WTC11 (cell line): Measurements from ENCODE around the gene ZFP36L2. TPM values are rescaled to one million over a fixed set of nuclear protein-coding genes. Genes with fewer than 3 reads are reported as not detected.
A peak's percentile ranks its signal among the peaks of the same experiment; 100 is the strongest.

Source experiments
- ATAC-seq: fragments of 200-7000 bp; cut with Tn5 transposase; 2 replicates; pipeline ENCODE4 v1.10.0; 2021; ENCODE audit warnings: mild to moderate bottlenecking, moderate library complexity
- CTCF ChIA-PET: fragments of 300-600 bp; sonication (Branson Sonifier 250); formaldehyde crosslinking; loops from one replicate; lab custom pipeline; 2021; ENCODE audit warnings: antibody characterized with exemption; lab: Charles Lee
- POLR2A ChIA-PET: fragments of 350-600 bp; sonication (Branson Sonifier 250); formaldehyde crosslinking; loops from one replicate; lab custom pipeline; 2021; ENCODE audit warnings: antibody characterized with exemption; lab: Charles Lee
- DNase-seq: peaks from one replicate; pipeline ENCODE4 v3.0.0; 2021; ENCODE audit warnings: low spot score
- H3K27ac Mint-ChIP-seq: 2 replicates; pipeline ENCODE4 v1.8.0; 2021; ENCODE audit warnings: mixed read lengths
- H3K27me3 Mint-ChIP-seq: 2 replicates; pipeline ENCODE4 v1.8.0; 2021; ENCODE audit warnings: low read depth, mild to moderate bottlenecking, moderate library complexity, mixed read lengths
- H3K36me3 Mint-ChIP-seq: 2 replicates; pipeline ENCODE4 v1.8.0; 2021; ENCODE audit warnings: mixed read lengths
- H3K4me1 Mint-ChIP-seq: 2 replicates; pipeline ENCODE4 v1.8.0; 2022; ENCODE audit warnings: mixed read lengths
- H3K4me3 Mint-ChIP-seq: 2 replicates; pipeline ENCODE4 v1.8.0; 2021; ENCODE audit warnings: mild to moderate bottlenecking, moderate library complexity, mixed read lengths
- H3K9me3 Mint-ChIP-seq: 2 replicates; pipeline ENCODE4 v1.8.0; 2021; ENCODE audit warnings: mixed read lengths
- CREM ChIP-seq: sonication (generic); formaldehyde crosslinking; IDR thresholded peaks from 2 replicates; pipeline ENCODE4 v1.8.1; 2022; ENCODE audit warnings: mild to moderate bottlenecking, missing genetic modification reagents, moderate library complexity
- ETV6 ChIP-seq: sonication (generic); formaldehyde crosslinking; IDR thresholded peaks from 2 replicates; pipeline ENCODE4 v1.8.1; 2022; ENCODE audit warnings: mild to moderate bottlenecking, missing genetic modification reagents
- FOXP1 ChIP-seq: sonication (generic); formaldehyde crosslinking; IDR thresholded peaks from 2 replicates; pipeline ENCODE4 v1.8.0; 2022; ENCODE audit warnings: missing genetic modification reagents, mild to moderate bottlenecking, moderate library complexity, borderline replicate concordance
- GABPB1 ChIP-seq: sonication (generic); formaldehyde crosslinking; IDR thresholded peaks from 2 replicates; pipeline ENCODE4 v1.8.1; 2023; ENCODE audit warnings: mild to moderate bottlenecking, missing genetic modification reagents
- NFYB ChIP-seq: sonication (generic); formaldehyde crosslinking; conservative IDR thresholded peaks from 2 replicates; pipeline ENCODE4 v1.8.0; 2022; ENCODE audit warnings: low read depth, missing genetic modification reagents
- SOX15 ChIP-seq: fragments of 250-450 bp; sonication (Bioruptor Pico); IDR thresholded peaks from 2 replicates; pipeline ENCODE4 v1.9.0; 2021; ENCODE audit warnings: mild to moderate bottlenecking
- TEAD1 ChIP-seq: sonication (generic); formaldehyde crosslinking; IDR thresholded peaks from 2 replicates; pipeline ENCODE4 v1.8.0; 2022; ENCODE audit warnings: mild to moderate bottlenecking, missing genetic modification reagents
- TEAD4 ChIP-seq: sonication (generic); formaldehyde crosslinking; IDR thresholded peaks from 2 replicates; pipeline ENCODE4 v1.8.0; 2022; ENCODE audit warnings: mild to moderate bottlenecking, missing genetic modification reagents
- TP53 ChIP-seq: sonication (generic); formaldehyde crosslinking; IDR thresholded peaks from 2 replicates; pipeline ENCODE4 v1.8.1; 2023; ENCODE audit warnings: mild to moderate bottlenecking, missing genetic modification reagents
- total RNA-seq: library from RNA; stranded (reverse); gene quantifications from 3 replicates; pipeline ENCODE4 v1.2.3, GENCODE V29; 2021
- TF ChIP-seq, protein P1 (sequence below): sonication (generic); formaldehyde crosslinking; IDR thresholded peaks from 2 replicates; pipeline ENCODE4 v1.8.0; 2023; ENCODE audit warnings: missing genetic modification reagents
- TF ChIP-seq, protein P2 (sequence below): sonication (generic); formaldehyde crosslinking; IDR thresholded peaks from 2 replicates; pipeline ENCODE4 v1.8.1; 2023; ENCODE audit warnings: mild to moderate bottlenecking, missing genetic modification reagents
- TF ChIP-seq, protein P3 (sequence below): fragments of 250-450 bp; sonication (Bioruptor Pico); IDR thresholded peaks from 2 replicates; pipeline ENCODE4 v1.9.0; 2021; ENCODE audit warnings: mild to moderate bottlenecking
- TF ChIP-seq, protein P4 (sequence below): sonication (generic); formaldehyde crosslinking; IDR thresholded peaks from 2 replicates; pipeline ENCODE4 v1.8.1; 2023; ENCODE audit warnings: mild to moderate bottlenecking, moderate library complexity, missing genetic modification reagents
- TF ChIP-seq, protein P5 (sequence below): sonication (generic); formaldehyde crosslinking; IDR thresholded peaks from 2 replicates; pipeline ENCODE4 v1.8.0; 2023; ENCODE audit warnings: missing genetic modification reagents, mild to moderate bottlenecking, borderline replicate concordance
- TF ChIP-seq, protein P6 (sequence below): fragments of 200-600 bp; IDR thresholded peaks from 2 replicates; pipeline ENCODE4 v1.8.0; 2022; ENCODE audit warnings: antibody characterized with exemption
- TF ChIP-seq, protein P7 (sequence below): sonication (generic); formaldehyde crosslinking; IDR thresholded peaks from 2 replicates; pipeline ENCODE4 v1.8.0; 2022; ENCODE audit warnings: mild to moderate bottlenecking, missing genetic modification reagents

Gene ZFP36L2
- total RNA-seq, 1 experiment from 2014 or later: 50.4 TPM

DNA sequence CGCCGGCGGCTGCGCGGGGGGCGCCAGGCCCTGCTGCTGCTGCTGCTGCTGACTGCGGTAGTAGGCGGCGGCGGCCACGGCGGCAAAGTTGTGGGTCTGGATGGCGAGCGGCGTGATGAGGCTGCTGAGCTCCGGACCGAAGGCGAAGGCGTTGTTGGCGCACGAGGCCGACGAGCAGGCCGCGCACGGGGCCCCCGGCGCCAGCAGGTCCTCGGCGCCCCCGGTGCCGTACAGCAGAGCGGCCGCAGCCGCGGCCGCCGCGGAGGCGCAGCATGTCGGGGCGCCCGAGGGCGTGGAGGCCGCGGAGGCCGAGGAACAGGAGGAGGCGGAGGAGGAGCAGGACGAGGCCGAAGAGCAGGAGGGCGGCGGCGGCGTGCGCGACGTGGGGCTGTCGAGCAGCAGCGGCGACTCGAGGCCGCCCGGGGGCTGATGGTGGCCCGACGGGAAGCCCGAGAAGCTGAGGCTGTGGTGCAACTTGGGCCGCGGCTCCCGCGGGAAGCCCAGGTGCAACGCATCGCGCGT lies 1.8 kb downstream of the ZFP36L2 start:
- Mint-ChIP-seq H3K9me3 (no peaks in the 10 kb centered on the region), H3K36me3 (peaks cover 15% of the 10 kb centered on the region), H3K27ac (no peak overlapping the region), H3K4me3 (peak overlapping the region; percentile 87), H3K27me3 (no peaks in the 10 kb centered on the region), H3K4me1 (peaks cover 58% of the 10 kb centered on the region)
- no peak for ATAC-seq
- TF ChIP-seq, protein P1, sequence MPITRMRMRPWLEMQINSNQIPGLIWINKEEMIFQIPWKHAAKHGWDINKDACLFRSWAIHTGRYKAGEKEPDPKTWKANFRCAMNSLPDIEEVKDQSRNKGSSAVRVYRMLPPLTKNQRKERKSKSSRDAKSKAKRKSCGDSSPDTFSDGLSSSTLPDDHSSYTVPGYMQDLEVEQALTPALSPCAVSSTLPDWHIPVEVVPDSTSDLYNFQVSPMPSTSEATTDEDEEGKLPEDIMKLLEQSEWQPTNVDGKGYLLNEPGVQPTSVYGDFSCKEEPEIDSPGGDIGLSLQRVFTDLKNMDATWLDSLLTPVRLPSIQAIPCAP: peak; percentile 41; the same call in 1 of the 2 replicates
- TF ChIP-seq, protein P2, sequence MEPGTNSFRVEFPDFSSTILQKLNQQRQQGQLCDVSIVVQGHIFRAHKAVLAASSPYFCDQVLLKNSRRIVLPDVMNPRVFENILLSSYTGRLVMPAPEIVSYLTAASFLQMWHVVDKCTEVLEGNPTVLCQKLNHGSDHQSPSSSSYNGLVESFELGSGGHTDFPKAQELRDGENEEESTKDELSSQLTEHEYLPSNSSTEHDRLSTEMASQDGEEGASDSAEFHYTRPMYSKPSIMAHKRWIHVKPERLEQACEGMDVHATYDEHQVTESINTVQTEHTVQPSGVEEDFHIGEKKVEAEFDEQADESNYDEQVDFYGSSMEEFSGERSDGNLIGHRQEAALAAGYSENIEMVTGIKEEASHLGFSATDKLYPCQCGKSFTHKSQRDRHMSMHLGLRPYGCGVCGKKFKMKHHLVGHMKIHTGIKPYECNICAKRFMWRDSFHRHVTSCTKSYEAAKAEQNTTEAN (CRISPR knock-in tag): 0 out of 2 replicates have a peak, but pooled peaks have one; percentile 52
- TF ChIP-seq SOX15: no peak
- peak; percentile 7; the same call in 1 of the 2 replicates for TF ChIP-seq FOXP1 (CRISPR knock-in tag)
- TF ChIP-seq, protein P3, sequence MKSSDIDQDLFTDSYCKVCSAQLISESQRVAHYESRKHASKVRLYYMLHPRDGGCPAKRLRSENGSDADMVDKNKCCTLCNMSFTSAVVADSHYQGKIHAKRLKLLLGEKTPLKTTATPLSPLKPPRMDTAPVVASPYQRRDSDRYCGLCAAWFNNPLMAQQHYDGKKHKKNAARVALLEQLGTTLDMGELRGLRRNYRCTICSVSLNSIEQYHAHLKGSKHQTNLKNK (CRISPR knock-in tag): no peak
- CTCF ChIA-PET: interaction anchor here (0.7 to 2.6 kb wide), 14 partner anchors 16 to 273 kb away, joined by 3 to 20 read pairs (median 4); no protein-coding TSS in a partner anchor
- POLR2A ChIA-PET: interaction anchor here (1.1 kb wide), 1 partner anchor 45 kb away, joined by 7 read pairs; no protein-coding TSS in a partner anchor
- peak; percentile 53 for DNase-seq

DNA sequence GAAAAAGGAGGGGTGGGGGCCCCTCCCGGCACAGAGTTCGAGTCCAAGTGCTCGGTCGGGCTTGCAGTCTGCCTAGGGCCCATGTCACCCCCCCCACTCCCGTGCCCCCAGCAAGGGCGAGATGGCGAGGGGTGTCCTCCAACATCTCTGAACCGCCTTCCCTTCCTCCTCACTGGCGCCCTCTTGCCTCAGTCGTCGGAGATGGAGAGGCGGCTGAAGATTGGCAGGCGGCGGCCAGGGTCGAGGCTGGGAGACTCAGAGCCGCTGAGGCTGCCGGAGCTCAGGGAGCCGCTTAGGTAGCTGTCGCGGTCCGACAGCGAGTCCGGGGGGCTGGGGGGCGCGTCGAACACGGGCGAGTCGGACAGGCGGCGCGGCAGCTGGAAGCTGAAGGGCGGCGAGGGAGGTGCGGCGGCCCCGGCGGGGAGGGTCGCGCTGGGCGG lies 2.3 kb downstream of the ZFP36L2 start:
- ChIA-PET CTCF (interaction anchor here (0.7 to 2.6 kb wide), 13 partner anchors 10 to 272 kb away, joined by 3 to 20 read pairs (median 4); no protein-coding TSS in a partner anchor), POLR2A (interaction anchor here (1.1 kb wide), 1 partner anchor 16 kb away, joined by 3 read pairs; no protein-coding TSS in a partner anchor)
- H3K27ac Mint-ChIP-seq: peak overlapping the region; percentile 93

More for the DNA sequence above, 2.3 kb downstream of the ZFP36L2 start:
- no peaks in the 10 kb centered on the region for H3K9me3 Mint-ChIP-seq
- peak; percentile 85 for DNase-seq
- TF ChIP-seq NFYB (CRISPR knock-in tag) (no peak), GABPB1 (CRISPR knock-in tag) (peak; percentile 34; the same call in 1 of the 2 replicates), TEAD1 (CRISPR knock-in tag) (peak; percentile 27; the same call in 1 of the 2 replicates), TP53 (CRISPR knock-in tag) (peak; percentile 55; the same call in 1 of the 2 replicates), ETV6 (peak; percentile 56; the same call in 1 of the 2 replicates), TEAD4 (CRISPR knock-in tag) (no peak), CREM (CRISPR knock-in tag) (0 out of 2 replicates have a peak, but pooled peaks have one; percentile 33)
- TF ChIP-seq, protein P4, sequence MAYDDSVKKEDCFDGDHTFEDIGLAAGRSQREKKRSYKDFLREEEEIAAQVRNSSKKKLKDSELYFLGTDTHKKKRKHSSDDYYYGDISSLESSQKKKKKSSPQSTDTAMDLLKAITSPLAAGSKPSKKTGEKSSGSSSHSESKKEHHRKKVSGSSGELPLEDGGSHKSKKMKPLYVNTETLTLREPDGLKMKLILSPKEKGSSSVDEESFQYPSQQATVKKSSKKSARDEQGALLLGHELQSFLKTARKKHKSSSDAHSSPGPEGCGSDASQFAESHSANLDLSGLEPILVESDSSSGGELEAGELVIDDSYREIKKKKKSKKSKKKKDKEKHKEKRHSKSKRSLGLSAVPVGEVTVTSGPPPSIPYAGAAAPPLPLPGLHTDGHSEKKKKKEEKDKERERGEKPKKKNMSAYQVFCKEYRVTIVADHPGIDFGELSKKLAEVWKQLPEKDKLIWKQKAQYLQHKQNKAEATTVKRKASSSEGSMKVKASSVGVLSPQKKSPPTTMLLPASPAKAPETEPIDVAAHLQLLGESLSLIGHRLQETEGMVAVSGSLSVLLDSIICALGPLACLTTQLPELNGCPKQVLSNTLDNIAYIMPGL (CRISPR knock-in tag): peak; percentile 78
- TF ChIP-seq, protein P5, sequence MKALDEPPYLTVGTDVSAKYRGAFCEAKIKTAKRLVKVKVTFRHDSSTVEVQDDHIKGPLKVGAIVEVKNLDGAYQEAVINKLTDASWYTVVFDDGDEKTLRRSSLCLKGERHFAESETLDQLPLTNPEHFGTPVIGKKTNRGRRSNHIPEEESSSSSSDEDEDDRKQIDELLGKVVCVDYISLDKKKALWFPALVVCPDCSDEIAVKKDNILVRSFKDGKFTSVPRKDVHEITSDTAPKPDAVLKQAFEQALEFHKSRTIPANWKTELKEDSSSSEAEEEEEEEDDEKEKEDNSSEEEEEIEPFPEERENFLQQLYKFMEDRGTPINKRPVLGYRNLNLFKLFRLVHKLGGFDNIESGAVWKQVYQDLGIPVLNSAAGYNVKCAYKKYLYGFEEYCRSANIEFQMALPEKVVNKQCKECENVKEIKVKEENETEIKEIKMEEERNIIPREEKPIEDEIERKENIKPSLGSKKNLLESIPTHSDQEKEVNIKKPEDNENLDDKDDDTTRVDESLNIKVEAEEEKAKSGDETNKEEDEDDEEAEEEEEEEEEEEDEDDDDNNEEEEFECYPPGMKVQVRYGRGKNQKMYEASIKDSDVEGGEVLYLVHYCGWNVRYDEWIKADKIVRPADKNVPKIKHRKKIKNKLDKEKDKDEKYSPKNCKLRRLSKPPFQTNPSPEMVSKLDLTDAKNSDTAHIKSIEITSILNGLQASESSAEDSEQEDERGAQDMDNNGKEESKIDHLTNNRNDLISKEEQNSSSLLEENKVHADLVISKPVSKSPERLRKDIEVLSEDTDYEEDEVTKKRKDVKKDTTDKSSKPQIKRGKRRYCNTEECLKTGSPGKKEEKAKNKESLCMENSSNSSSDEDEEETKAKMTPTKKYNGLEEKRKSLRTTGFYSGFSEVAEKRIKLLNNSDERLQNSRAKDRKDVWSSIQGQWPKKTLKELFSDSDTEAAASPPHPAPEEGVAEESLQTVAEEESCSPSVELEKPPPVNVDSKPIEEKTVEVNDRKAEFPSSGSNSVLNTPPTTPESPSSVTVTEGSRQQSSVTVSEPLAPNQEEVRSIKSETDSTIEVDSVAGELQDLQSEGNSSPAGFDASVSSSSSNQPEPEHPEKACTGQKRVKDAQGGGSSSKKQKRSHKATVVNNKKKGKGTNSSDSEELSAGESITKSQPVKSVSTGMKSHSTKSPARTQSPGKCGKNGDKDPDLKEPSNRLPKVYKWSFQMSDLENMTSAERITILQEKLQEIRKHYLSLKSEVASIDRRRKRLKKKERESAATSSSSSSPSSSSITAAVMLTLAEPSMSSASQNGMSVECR (CRISPR knock-in tag): 0 out of 2 replicates have a peak, but pooled peaks have one; percentile 50
- TF ChIP-seq, protein P6, sequence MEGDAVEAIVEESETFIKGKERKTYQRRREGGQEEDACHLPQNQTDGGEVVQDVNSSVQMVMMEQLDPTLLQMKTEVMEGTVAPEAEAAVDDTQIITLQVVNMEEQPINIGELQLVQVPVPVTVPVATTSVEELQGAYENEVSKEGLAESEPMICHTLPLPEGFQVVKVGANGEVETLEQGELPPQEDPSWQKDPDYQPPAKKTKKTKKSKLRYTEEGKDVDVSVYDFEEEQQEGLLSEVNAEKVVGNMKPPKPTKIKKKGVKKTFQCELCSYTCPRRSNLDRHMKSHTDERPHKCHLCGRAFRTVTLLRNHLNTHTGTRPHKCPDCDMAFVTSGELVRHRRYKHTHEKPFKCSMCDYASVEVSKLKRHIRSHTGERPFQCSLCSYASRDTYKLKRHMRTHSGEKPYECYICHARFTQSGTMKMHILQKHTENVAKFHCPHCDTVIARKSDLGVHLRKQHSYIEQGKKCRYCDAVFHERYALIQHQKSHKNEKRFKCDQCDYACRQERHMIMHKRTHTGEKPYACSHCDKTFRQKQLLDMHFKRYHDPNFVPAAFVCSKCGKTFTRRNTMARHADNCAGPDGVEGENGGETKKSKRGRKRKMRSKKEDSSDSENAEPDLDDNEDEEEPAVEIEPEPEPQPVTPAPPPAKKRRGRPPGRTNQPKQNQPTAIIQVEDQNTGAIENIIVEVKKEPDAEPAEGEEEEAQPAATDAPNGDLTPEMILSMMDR: peak; percentile 24; the same call in 1 of the 2 replicates
- TF ChIP-seq, protein P7, sequence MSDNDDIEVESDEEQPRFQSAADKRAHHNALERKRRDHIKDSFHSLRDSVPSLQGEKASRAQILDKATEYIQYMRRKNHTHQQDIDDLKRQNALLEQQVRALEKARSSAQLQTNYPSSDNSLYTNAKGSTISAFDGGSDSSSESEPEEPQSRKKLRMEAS (CRISPR knock-in tag): peak; percentile 52; the same call in 1 of the 2 replicates
- TF ChIP-seq, all 79 proteins: peak for 9
- peaks cover 57% of the 10 kb centered on the region for H3K4me1 Mint-ChIP-seq
- peak; percentile 3 for ATAC-seq
- no peaks in the 10 kb centered on the region for H3K27me3 Mint-ChIP-seq
- H3K4me3 Mint-ChIP-seq: peak overlapping the region; percentile 87
- peaks cover 15% of the 10 kb centered on the region for H3K36me3 Mint-ChIP-seq
